Inflammatory macrophage treated with lipopolysaccharide for 4 hours (primary cell): Measurements from ENCODE around the gene COL11A2.
"Not testable (repeated sequence)": the region's sequence is repeated elsewhere in the genome, so short reads cannot be mapped to it uniquely, and the experiment has no call there.

Experiments
- DNase-seq: peaks from one replicate; pipeline ENCODE4 v3.0.0-alpha.2; 2020

The COL11A2 gene

DNA sequence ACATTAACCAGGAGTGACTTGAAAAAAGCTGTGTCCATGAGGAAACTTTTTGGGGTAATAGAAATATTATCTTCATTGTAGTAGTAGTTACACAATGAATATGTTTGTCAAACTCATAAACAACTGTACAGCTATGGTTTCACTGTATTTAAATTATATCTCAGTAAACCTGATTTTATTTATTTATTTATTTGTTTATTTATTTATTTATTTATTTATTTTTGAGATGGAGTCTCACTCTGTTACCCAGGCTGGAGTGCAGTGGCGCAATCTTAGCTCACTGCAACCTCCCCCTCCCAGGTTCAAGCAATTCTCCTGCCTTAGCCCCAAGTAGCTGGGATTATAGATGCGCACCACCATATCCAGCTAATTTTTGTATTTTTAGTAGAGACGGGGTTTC lies 41.7 kb downstream of the COL11A2 start:
- DNase-seq: not testable (repeated sequence)

DNA sequence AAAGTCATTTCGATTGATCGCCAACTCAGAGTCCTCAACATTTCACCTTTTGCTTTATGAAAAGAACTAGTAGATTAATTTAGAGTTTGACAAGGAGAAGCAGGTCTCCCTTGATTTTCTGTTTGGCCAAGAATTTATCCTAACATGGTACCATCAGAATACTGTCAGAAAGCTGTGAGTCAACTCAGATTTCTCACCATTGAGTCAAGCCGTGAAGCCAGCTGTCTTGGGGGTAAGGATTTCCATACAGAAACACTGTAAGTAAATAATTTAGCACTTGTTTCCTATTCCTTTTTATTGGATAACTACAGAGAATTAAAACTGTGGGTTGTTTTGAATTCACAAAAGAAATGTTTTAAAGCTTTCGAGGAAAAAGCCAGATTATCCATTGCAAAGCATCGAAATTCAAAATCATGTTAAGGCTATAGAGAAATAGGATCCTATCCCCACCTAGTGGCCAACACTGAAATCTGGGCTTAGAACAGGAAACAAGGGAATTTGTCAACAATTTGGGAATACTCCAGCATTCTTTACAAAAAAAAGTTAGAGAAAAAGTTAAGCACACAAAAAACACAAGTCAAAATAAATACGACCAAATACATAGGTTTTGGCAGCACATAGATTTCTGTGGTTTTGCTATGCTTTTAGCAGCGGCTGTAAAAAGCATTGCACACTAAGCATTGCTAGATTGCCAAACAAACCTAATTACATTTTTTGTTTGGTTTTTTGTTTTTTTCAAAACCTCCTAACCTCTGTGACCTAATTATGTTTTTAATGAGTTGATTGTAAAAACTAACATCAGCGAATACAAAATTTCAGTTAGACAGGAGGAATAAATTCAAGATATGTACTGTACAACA lies 44.2 kb downstream of the COL11A2 start:
- peak; percentile 61 for DNase-seq

GRCh38 chr6:33144373-33144772 lies 47.9 kb downstream of the COL11A2 start:
- peak; percentile 94 for DNase-seq

- peak; percentile 94 for DNase-seq
Measured at GRCh38 chr6:33143113-33143770, 49.0 kb downstream of the COL11A2 start.

DNA sequence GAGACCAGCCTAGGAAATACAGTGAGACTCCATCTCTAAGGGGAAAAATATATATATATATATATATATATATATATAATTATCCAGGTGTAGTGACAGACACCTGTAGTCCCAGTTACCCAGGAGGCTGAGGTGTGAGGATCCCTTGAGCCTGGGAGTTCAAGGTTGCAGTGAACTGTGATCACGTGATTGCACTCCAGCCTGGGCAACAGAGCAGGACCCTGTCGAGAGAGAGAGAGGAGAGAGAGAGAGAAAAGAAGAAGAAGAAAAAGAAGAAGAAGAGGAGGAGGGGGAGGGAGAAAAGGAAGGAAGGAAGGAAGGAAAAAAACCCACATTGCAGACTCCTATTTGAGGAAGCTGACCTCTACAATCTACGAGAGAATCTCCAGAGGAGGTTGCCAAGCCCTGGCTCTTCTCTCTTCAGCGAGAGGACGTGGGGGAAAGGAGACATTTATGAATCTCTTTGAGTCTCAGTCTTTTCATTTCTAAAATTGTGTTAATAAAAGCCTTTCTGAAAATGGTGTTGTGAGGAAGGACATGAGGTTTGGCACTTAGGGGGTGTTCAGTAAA lies 49.7 kb downstream of the COL11A2 start:
- DNase-seq: peak; percentile 54

- DNase-seq: peak; percentile 33
Measured at GRCh38 chr6:33140556-33140955, 51.7 kb downstream of the COL11A2 start.

DNA sequence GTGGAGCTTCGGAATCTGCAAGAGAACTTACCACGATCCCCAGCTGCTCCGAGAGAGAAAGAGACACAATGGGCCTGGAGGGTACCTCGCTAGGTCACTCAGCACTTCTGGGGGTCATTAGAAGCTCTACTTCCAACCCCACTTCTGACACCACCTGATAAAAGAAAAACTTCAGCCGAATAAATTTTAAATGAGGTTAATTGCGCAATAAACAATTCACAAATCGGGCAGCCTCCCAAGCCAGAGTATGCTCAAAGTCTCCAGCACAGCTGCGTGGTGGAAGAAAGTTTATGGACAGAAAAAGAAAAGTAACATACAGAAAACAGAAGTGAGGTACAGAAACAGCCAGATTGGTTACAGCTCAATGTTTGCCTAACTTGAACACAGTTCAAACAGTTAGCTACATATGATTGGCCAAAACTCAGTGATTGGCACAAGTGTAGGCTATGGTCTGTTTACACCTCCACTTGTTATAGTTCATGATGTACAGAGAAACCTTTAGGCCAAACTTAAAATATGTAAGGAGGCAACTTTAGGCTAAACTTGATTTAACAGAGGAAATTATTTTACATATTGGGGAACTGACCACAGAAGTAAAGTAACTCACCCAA lies 52.6 kb downstream of the COL11A2 start:
- no peak for DNase-seq

DNA sequence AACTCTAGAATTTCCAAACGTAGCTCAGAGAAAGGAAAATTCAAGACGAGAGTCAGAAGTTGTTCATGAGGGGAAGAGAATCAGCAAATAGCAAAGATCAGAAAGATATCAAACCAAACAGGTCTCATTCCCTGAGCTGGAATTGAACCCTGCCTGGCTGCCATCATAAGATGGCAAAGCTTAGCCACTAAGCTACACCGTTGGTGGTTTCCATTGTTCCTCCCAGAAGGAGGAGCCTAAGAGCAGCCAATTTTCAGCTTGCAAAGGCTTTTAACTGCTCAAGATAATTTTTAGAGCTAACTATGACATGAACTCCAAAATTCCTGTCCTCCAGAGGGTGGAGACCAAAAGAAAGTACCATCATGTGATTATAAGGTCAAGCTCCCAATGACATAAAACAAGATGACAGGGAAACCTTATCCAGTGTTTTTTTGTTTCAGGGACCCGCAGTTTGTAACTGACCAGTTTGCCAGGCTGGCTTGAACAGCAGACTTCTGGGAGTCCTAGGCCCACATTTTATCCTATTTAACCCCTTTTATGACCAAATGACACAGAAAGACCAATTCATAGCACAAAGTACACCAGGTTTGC lies 55.9 kb downstream of the COL11A2 start:
- no peak for DNase-seq

- DNase-seq: peak; percentile 78
Measured at GRCh38 chr6:33132081-33132524, 60.2 kb downstream of the COL11A2 start.

GRCh38 chr6:33128318-33128717 lies 63.9 kb downstream of the COL11A2 start:
- no peak for DNase-seq

DNA sequence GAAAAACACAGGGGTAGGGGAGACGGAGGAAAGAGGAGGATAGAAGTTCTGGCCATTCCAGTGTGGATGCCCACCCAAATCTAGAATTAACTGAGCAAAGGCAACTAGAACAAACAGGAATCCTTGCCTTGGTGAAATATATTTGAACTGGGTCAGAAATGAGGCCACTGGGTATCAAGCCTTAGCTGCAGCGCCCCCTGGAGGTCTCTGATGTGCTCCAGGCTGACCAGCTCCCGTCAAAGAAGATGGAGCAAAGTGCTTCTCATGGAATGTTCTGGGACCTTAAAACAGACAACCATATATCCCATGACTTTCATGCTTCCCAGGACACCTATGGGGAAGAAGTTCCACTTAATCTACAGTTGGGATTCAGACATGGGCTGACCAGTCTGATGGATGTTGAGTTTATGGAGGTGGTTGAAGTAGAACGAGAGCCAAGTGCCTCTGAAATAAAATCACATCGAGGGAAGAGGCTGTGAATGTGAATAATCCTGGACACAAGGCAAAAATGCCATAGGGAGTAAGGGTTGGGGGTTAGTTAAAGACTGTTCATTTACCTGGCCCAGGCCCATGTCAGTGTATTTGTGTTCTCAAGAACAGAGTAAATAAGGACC lies 66.1 kb downstream of the COL11A2 start:
- DNase-seq: peak; percentile 71

GRCh38 chr6:33124947-33125346 lies 67.3 kb downstream of the COL11A2 start:
- peak; percentile 18 for DNase-seq

- no peak for DNase-seq
Measured at GRCh38 chr6:33124525-33124901, 67.8 kb downstream of the COL11A2 start.

DNA sequence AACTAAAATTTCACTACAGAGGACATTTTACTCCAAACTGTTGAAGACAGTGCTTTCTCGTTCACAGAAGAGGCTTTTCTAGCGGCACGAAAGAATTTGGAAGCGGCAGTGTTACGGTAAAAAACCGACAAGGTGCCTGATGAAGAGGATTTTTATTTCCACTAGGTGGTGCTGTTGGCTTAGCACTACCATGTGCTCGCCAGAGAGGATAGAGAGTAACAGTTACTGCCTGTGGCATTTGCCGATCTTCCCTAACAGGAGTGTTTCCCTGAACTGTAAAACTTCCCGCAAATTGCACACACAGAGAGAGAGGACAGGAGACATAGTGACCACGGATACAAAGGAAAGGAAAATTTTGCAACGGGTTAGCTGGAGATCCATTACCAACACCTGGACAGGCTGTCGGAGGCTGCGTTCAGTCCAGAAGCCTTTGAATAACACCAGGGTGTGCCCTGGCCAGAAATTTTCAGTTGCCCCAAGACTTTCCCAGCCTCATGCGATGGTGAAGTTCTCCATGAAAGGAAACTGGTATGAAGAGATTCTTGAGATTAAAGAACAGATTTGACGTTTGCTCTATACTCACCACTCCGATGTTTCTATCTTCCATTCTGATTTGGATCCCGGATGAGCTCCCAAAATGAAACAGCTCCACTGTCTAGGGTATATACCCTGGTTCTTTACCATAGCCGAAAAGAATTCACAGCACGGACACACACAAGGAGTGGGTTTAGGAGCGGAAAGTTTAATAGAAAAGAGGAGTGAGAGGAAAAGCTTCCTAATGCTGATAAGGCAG lies 68.3 kb downstream of the COL11A2 start:
- peak; percentile 60 for DNase-seq

GRCh38 chr6:33123181-33123580 lies 69.1 kb downstream of the COL11A2 start:
- DNase-seq: no peak

DNA sequence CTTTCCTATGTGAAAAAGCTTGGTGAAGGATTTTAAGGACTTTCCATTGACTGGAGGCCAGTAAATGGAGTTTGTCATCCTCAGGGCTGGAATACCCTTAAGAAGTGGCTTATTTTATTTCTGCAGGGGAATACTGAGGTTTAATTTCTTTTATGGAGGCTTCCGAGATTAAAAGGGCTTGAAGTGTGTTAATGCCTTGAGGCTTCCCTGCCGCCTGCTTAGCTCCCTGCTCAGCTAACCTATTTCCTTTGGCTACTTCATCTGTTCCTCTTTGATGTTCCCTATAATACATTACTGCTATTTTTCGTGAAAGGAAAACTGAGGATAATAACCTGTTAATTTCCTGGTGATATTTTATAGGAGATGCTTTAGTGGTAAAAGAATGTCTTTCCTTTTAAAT lies 72.3 kb downstream of the COL11A2 start:
- no peak for DNase-seq

DNA sequence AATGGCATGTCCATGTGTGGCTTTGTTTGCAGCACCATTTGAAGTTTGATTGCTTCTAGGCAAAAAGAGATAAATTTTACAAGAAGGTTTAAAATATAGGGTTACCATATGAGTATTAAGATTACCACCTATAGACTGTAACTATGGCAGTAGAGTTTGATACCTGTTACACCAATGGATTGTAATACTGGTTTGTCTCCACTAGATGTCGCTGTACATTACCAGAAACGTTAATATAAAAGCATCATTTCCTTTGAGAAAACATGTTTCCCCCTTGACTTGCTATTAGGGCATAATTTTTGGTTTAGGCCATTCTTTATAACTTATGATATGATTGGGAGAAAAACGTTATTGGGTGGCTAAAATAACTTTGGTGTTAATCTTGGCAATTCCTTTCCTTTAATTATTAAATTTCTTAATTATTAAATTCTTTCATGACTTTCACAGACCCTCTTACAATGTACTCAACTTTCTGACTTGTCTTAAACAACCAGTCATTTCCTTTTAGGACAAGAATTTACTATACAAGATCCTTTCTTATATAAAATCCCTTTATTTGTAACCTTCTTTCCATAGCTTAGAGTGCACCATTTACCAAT lies 73.6 kb downstream of the COL11A2 start:
- DNase-seq: peak; percentile 74

DNA sequence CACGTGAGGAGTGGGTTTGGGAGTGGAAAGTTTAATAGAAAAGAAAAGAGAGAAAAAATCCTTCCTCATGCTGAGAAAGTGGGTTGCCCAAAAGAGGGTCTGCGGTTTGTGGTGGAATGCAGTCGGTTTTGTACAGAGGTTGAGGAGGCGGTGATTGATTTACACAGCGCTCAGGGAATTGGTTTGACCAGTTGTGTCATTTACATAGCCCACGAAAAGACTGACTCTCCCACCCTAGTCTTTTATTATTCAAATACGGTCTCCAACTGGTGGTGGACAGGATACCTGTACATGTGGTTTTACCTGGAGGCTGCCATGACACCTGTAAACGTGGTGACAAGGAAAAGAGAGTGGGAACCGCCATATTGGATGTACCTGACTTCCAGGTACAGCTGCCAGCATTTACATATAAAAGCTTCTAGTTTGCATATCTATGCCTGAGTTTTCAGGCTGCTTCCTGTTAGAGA lies 74.4 kb downstream of the COL11A2 start:
- DNase-seq: no peak

DNA sequence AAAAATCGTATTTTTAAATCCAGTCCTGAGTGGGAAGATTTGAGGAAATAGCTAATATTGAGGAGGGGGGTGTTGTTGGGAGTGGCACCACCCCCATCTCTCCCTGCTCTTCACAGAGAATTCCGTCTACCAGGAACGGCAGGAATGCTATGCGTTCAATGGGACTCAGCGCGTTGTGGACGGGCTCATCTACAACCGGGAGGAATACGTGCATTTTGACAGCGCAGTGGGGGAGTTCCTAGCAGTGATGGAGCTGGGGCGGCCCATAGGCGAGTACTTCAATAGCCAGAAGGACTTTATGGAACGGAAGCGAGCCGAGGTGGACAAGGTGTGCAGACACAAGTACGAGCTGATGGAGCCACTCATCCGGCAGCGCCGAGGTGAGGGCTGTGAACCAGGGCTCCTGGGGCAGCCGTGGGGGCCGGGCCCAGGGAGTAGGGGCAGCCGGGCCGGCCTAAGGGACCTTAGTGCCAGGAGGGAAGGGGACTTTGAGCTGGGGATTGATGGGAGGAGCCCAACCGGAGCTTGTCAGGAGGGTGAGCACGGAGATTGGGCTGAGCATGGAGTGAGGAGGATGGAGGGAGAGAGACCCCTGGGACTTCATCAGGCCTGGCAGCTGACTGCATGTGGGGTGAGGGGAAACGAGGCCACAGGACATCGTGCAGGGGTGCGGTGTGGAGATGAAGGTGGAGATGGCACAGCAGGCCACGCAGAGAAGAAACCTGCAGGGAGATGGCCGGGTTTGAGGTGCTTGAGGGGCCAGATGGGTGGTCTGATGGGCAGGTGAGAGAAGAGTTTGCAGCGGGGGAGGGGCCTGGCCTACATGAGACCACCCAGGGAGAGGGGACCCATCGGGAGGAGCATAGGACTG lies 75.2 kb downstream of the COL11A2 start:
- DNase-seq: no peak

- DNase-seq: no peak
Measured at GRCh38 chr6:33116417-33116816, 75.8 kb downstream of the COL11A2 start.
